ENCODE data around the gene LRRC57.

LRRC57 gene

DNA sequence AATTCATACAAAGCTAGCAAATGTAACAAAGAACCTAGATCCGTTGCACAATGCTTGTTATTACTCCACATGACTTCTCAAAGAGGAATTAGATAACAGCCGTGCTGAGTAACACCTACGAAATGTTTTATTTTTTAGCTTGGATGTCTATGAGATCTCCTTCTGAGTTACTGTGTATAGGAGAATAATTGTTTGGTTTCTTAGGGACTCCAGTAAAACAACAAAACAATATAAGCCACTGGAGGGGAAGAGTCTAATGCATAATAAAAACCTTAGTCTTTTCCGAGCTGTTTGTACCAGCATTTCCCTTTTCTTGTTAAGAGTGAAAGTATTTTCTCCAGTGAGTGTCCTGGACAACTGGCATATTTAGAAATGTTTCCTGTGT is 37.6 kb downstream of the LRRC57 start:
- H3K9ac ChIP-seq, result no peak overlapping the region
- no peaks in the 10 kb centered on the region for H4K20me1 ChIP-seq (ENCODE audit: insufficient read depth)
- no peaks in the 10 kb centered on the region; the same call in 1 of the 2 replicates for H3K36me3 ChIP-seq (ENCODE audit: insufficient read depth)
- H3K79me2 ChIP-seq (ENCODE audit: insufficient read depth, low read depth), result no peaks in the 10 kb centered on the region
- H3K4me2 ChIP-seq, result no peak overlapping the region
- no peak overlapping the region for H2AFZ ChIP-seq (ENCODE audit: low read depth)
- H3K4me1 ChIP-seq (ENCODE audit: low read depth, poor library complexity, severe bottlenecking), result no peaks in the 10 kb centered on the region
- H3K27ac ChIP-seq, result no peak overlapping the region
- TF ChIP-seq, protein P1, sequence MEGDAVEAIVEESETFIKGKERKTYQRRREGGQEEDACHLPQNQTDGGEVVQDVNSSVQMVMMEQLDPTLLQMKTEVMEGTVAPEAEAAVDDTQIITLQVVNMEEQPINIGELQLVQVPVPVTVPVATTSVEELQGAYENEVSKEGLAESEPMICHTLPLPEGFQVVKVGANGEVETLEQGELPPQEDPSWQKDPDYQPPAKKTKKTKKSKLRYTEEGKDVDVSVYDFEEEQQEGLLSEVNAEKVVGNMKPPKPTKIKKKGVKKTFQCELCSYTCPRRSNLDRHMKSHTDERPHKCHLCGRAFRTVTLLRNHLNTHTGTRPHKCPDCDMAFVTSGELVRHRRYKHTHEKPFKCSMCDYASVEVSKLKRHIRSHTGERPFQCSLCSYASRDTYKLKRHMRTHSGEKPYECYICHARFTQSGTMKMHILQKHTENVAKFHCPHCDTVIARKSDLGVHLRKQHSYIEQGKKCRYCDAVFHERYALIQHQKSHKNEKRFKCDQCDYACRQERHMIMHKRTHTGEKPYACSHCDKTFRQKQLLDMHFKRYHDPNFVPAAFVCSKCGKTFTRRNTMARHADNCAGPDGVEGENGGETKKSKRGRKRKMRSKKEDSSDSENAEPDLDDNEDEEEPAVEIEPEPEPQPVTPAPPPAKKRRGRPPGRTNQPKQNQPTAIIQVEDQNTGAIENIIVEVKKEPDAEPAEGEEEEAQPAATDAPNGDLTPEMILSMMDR (conservative IDR thresholded peaks at IDR 0.05; ENCODE audit: low read depth, low read length), result no peak
- no peak overlapping the region for H3K4me3 ChIP-seq (IDR thresholded peaks at IDR 0.05; ENCODE audit: insufficient read depth, low read depth, low read length)
- no peaks in the 10 kb centered on the region for H3K27me3 ChIP-seq (ENCODE audit: insufficient read depth, low read depth)

DNA sequence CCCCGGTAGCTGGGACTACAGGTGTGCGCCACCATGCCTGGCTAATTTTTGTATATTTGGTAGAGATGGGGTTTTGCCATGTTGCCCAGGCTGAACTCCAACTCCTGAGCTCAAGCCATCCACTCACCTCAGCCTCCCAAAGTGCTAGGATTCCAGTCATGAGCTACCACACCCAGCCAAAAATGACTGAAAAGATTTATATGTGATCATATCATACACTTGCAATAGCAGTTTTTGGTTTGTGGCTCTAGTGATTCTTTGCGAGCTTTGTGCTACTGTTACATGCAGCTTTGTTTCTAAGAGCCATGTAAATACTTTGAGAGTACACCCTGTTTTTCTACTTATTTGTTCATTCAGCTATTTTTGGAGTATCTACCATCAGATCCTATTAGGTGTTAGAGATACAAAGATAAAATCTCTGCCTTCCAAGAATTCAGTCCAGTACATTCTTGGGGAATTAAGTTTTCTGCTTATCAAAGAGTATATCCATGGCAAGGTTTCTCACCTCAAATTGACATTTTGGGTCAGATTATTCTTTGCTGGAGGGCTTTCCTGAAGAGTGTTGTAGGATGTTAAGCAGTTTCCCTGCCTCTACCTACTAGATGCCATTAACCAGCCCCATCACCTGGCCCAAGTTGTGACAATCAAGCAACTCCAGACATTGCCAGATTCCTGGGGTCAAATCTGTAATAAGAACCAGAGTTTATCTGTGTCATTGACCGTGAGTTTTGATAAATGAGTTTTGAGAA is 38.2 kb downstream of the LRRC57 start:
- Histone ChIP-seq H4K20me1 (ENCODE audit: insufficient read depth) (no peaks in the 10 kb centered on the region), H3K79me2 (ENCODE audit: insufficient read depth, low read depth) (no peaks in the 10 kb centered on the region), H3K4me2 (no peak overlapping the region)

DNA sequence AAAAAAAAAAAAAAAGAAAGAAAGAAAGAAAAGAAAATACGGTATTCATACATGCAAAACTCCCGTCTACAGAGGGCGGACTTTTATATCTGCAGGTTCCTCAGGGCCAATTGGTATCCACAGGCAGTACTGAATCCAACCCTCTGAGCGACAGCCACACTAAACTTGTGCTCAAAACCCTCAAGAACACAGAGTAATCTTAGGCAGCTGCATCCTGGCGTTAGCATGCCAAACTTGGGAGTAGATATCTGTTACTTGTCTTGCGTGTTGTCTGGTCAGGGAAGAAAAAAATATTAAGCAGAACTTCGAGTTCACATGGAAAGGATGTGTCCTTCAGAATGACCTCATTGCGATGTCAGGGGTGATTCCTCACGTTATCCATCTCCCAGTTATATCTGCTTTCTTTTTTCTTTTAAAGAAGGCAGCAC is 40.3 kb downstream of the LRRC57 start:
- TF ChIP-seq, protein P1 (conservative IDR thresholded peaks at IDR 0.05; ENCODE audit: low read depth, low read length), result no peak
- no peak overlapping the region for H3K4me3 ChIP-seq (IDR thresholded peaks at IDR 0.05; ENCODE audit: insufficient read depth, low read depth, low read length)
- H4K20me1 ChIP-seq (ENCODE audit: insufficient read depth), result no peaks in the 10 kb centered on the region
- no peaks in the 10 kb centered on the region for H3K4me1 ChIP-seq (ENCODE audit: low read depth, poor library complexity, severe bottlenecking)
- H3K36me3 ChIP-seq (ENCODE audit: insufficient read depth), result no peaks in the 10 kb centered on the region
- H3K4me2 ChIP-seq, result no peak overlapping the region
- H3K27ac ChIP-seq, result no peak overlapping the region
- H3K27me3 ChIP-seq (ENCODE audit: insufficient read depth, low read depth), result no peaks in the 10 kb centered on the region
- no peak overlapping the region for H3K9ac ChIP-seq
- H2AFZ ChIP-seq (ENCODE audit: low read depth), result no peak overlapping the region
- no peaks in the 10 kb centered on the region for H3K79me2 ChIP-seq (ENCODE audit: insufficient read depth, low read depth)

More for the DNA sequence above, 38.2 kb downstream of the LRRC57 start:
- no peak overlapping the region for H3K9ac ChIP-seq
- H3K4me3 ChIP-seq (IDR thresholded peaks at IDR 0.05; ENCODE audit: insufficient read depth, low read depth, low read length), result no peak overlapping the region
- H2AFZ ChIP-seq (ENCODE audit: low read depth), result no peak overlapping the region
- no peaks in the 10 kb centered on the region for H3K27me3 ChIP-seq (ENCODE audit: insufficient read depth, low read depth)
- H3K4me1 ChIP-seq (ENCODE audit: low read depth, poor library complexity, severe bottlenecking), result no peaks in the 10 kb centered on the region
- TF ChIP-seq, protein P1 (conservative IDR thresholded peaks at IDR 0.05; ENCODE audit: low read depth, low read length), result no peak
- no peak overlapping the region for H3K27ac ChIP-seq
- no peaks in the 10 kb centered on the region; the same call in 1 of the 2 replicates for H3K36me3 ChIP-seq (ENCODE audit: insufficient read depth)

DNA sequence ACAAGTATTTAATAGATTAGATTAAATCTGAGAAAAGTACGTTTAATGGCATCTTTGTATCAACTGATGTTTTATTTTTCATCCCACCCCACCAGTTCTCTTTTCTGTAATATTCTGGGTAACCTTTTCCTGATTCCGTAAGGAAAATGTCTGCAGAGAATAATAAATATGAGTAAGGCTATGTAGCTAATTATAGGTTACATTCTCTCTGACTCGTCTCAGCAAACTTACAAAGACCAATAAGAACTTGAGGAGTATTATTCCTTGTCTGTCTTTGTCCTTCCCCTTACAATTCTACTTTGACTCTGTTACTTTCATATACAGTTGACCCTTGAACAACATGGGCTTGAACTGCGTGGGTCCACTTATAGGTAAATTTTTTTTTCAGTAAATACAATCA is 41.1 kb downstream of the LRRC57 start:
- H3K79me2 ChIP-seq (ENCODE audit: insufficient read depth, low read depth), result no peaks in the 10 kb centered on the region
- H3K27ac ChIP-seq, result no peak overlapping the region
- H4K20me1 ChIP-seq (ENCODE audit: insufficient read depth), result no peaks in the 10 kb centered on the region
- no peaks in the 10 kb centered on the region for H3K4me1 ChIP-seq (ENCODE audit: low read depth, poor library complexity, severe bottlenecking)
- H3K4me2 ChIP-seq, result no peak overlapping the region
- no peak overlapping the region for H2AFZ ChIP-seq (ENCODE audit: low read depth)
- H3K27me3 ChIP-seq (ENCODE audit: insufficient read depth, low read depth), result no peaks in the 10 kb centered on the region
- TF ChIP-seq, protein P1 (conservative IDR thresholded peaks at IDR 0.05; ENCODE audit: low read depth, low read length), result no peak
- H3K9ac ChIP-seq, result no peak overlapping the region
- no peak overlapping the region for H3K4me3 ChIP-seq (IDR thresholded peaks at IDR 0.05; ENCODE audit: insufficient read depth, low read depth, low read length)
- H3K36me3 ChIP-seq (ENCODE audit: insufficient read depth), result no peaks in the 10 kb centered on the region

Measured in KMS-11 (cell line).